Skeletal muscle tissue (tissue), 4 donors: Measurements from ENCODE around the gene KCNJ8. TPM values are rescaled to one million over a fixed set of nuclear protein-coding genes. Genes with fewer than 3 reads are reported as not detected.
A peak's percentile ranks its signal among the peaks of the same experiment; 100 is the strongest.

Experiments used
- H3K27ac ChIP-seq: one replicate; pipeline ENCODE4 v1.7.0; 2013; ENCODE audit warnings: mild to moderate bottlenecking, low read depth, low read length, inconsistent platforms
- H3K27me3 ChIP-seq, 3 donors: one replicate each; pipeline ENCODE4 v1.7.0; 2013; ENCODE audit warnings: low read length in 3 of 3; ENCODE audit not compliant: control insufficient read depth in 3 of 3, insufficient read depth in 3 of 3
- H3K36me3 ChIP-seq, 3 donors: one replicate each; pipeline ENCODE4 v1.7.0; 2013; ENCODE audit warnings: low read length in 3 of 3; ENCODE audit not compliant: control insufficient read depth in 3 of 3, insufficient read depth in 3 of 3
- H3K4me1 ChIP-seq, 3 donors: one replicate each; pipeline ENCODE4 v1.7.0; 2013; ENCODE audit warnings: low read length in 3 of 3, mild to moderate bottlenecking in 3 of 3; ENCODE audit not compliant: control insufficient read depth in 3 of 3, insufficient read depth in 3 of 3
- H3K4me3 ChIP-seq, 3 donors: one replicate each; pipeline ENCODE4 v1.7.0; 2013; ENCODE audit warnings: low read length in 3 of 3
- H3K9ac ChIP-seq, 3 donors: one replicate each; pipeline ENCODE4 v1.7.0; 2013; ENCODE audit warnings: low read length in 3 of 3, mild to moderate bottlenecking in 3 of 3, moderate library complexity in 2 of 3, low read depth in 1 of 3
- H3K9me3 ChIP-seq, 3 donors: one replicate each; pipeline ENCODE4 v1.7.0; 2013; ENCODE audit warnings: low read length in 3 of 3; ENCODE audit not compliant: control insufficient read depth in 3 of 3
- total RNA-seq: library from RNA; depleted of rRNA; stranded (reverse); fragments of >200 nt; gene quantifications from one replicate; pipeline ENCODE4 v1.2.3, GENCODE V29; 2014
- donor health status: Osteomylitis.

The KCNJ8 gene
- total RNA-seq, 1 donor from 2014 or later, result 32.4 TPM

GRCh38 chr12:21731144-21731543 is 43.4 kb downstream of the KCNJ8 start:
- H3K4me1 ChIP-seq, result no peaks in the 10 kb centered on the region
- H3K9me3 ChIP-seq, result peaks cover 0 to 2% (median 0%) of the 10 kb centered on the region in 3 donors
- peaks cover 0 to 2% (median 0%) of the 10 kb centered on the region in 3 donors for H3K27me3 ChIP-seq
- H3K36me3 ChIP-seq, result no peaks in the 10 kb centered on the region
- no peak overlapping the region for H3K27ac ChIP-seq
- no peak overlapping the region for H3K4me3 ChIP-seq
- no peak overlapping the region for H3K9ac ChIP-seq

- H3K9me3 ChIP-seq, result peaks cover 0 to 2% (median 0%) of the 10 kb centered on the region in 3 donors
- H3K4me3 ChIP-seq, result no peak overlapping the region
- no peak overlapping the region for H3K9ac ChIP-seq
- no peaks in the 10 kb centered on the region for H3K36me3 ChIP-seq
- H3K4me1 ChIP-seq, result no peaks in the 10 kb centered on the region
- H3K27ac ChIP-seq, result no peak overlapping the region
- peaks cover 0 to 2% (median 0%) of the 10 kb centered on the region in 3 donors for H3K27me3 ChIP-seq
These were observed 48.8 kb downstream of the KCNJ8 start for GRCh38 chr12:21725731-21726130.

- H3K36me3 ChIP-seq, result no peaks in the 10 kb centered on the region
- H3K9ac ChIP-seq, result no peak overlapping the region
- no peaks in the 10 kb centered on the region for H3K9me3 ChIP-seq
- no peaks in the 10 kb centered on the region for H3K27me3 ChIP-seq
- H3K27ac ChIP-seq, result no peak overlapping the region
- no peak overlapping the region for H3K4me3 ChIP-seq
- no peaks in the 10 kb centered on the region for H3K4me1 ChIP-seq
These were observed 55.4 kb downstream of the KCNJ8 start for GRCh38 chr12:21718944-21719650.

GRCh38 chr12:21718403-21718802 is 56.1 kb downstream of the KCNJ8 start:
- H3K4me1 ChIP-seq, result no peaks in the 10 kb centered on the region
- no peak overlapping the region for H3K27ac ChIP-seq
- H3K27me3 ChIP-seq, result no peaks in the 10 kb centered on the region
- no peaks in the 10 kb centered on the region for H3K36me3 ChIP-seq
- no peak overlapping the region for H3K9ac ChIP-seq
- H3K9me3 ChIP-seq, result no peaks in the 10 kb centered on the region
- no peak overlapping the region for H3K4me3 ChIP-seq

- no peaks in the 10 kb centered on the region for H3K27me3 ChIP-seq
- H3K9ac ChIP-seq, result no peak overlapping the region
- H3K9me3 ChIP-seq, result no peaks in the 10 kb centered on the region
- no peaks in the 10 kb centered on the region for H3K4me1 ChIP-seq
- H3K27ac ChIP-seq, result no peak overlapping the region
- no peak overlapping the region for H3K4me3 ChIP-seq
- H3K36me3 ChIP-seq, result no peaks in the 10 kb centered on the region
These were observed 56.7 kb downstream of the KCNJ8 start for GRCh38 chr12:21717767-21718166.

GRCh38 chr12:21715386-21715785 is 59.1 kb downstream of the KCNJ8 start:
- Histone ChIP-seq H3K4me1 (no peaks in the 10 kb centered on the region), H3K9me3 (no peaks in the 10 kb centered on the region), H3K4me3 (no peak overlapping the region), H3K27ac (peak overlapping the region; percentile 41), H3K36me3 (no peaks in the 10 kb centered on the region), H3K27me3 (no peaks in the 10 kb centered on the region), H3K9ac (no peak overlapping the region)

Other genes with a start within 250 kb of the KCNJ8 start
- 7.8 TPM for gene SPX, start 248.4 kb downstream of the KCNJ8 start, total RNA-seq
- gene GYS2, start 169.9 kb downstream of the KCNJ8 start, total RNA-seq, result not detected
- 498 TPM for gene LDHB, start 116.9 kb downstream of the KCNJ8 start, total RNA-seq
- 111 TPM for gene ABCC9, start 166.7 kb upstream of the KCNJ8 start, total RNA-seq